OCI-LY3 (cell line): ENCODE data around the gene PTPRN2.
"Not testable (repeated sequence)": the region's sequence is repeated elsewhere in the genome, so short reads cannot be mapped to it uniquely, and the experiment has no call there.

Experiments
- CTCF ChIP-seq: fragments of 200-600, 300-600 bp; sonication (generic); IDR thresholded peaks from 2 replicates; pipeline ENCODE4 v1.5.1; 2014; ENCODE audit warnings: antibody characterized with exemption, low read length, low read depth
- EZH2phosphoT487 ChIP-seq: fragments of 200-600 bp; shearing (Covaris generic); IDR thresholded peaks from 2 replicates; pipeline ENCODE4 v1.6.1; 2018; ENCODE audit warnings: antibody characterized with exemption, mixed run types, low read depth

- not testable (repeated sequence) for TF ChIP-seq CTCF, EZH2phosphoT487
These were observed 886.0 kb downstream of the PTPRN2 start for GRCh38 chr7:157701395-157702180.
